K562 (cell line): ENCODE results near the gene CHCHD1. TPM values are rescaled to one million over a fixed set of nuclear protein-coding genes. Genes with fewer than 3 reads are reported as not detected.

Experiments used
- ERF ChIP-seq: fragments of 450-650 bp; formaldehyde crosslinking; IDR thresholded peaks from 2 replicates; pipeline ENCODE4 v1.4.0; 2020; ENCODE audit warnings: mild to moderate bottlenecking, mixed read lengths
- HDAC6 ChIP-seq: IDR thresholded peaks from 2 replicates; pipeline ENCODE4 v1.6.1; 2012; ENCODE audit warnings: low read depth, mild to moderate bottlenecking, control low read depth, inconsistent platforms, low read length, moderate library complexity
- HDAC8 ChIP-seq: fragments of 450-650 bp; IDR thresholded peaks from 2 replicates; pipeline ENCODE4 v1.6.1; 2016; ENCODE audit warnings: mild to moderate bottlenecking, missing genetic modification characterization, moderate library complexity, missing compliant biosample characterization
- L3MBTL2 ChIP-seq: fragments of 450-650 bp; IDR thresholded peaks from 2 replicates; pipeline ENCODE4 v1.6.1; 2016; ENCODE audit warnings: mild to moderate bottlenecking, moderate library complexity
- MTA1 ChIP-seq: fragments of 450-650 bp; IDR thresholded peaks from 2 replicates; pipeline ENCODE4 v1.6.1; 2017; ENCODE audit warnings: borderline replicate concordance
- NFIX ChIP-seq: fragments of 250-450 bp; sonication (Bioruptor Pico); IDR thresholded peaks from 2 replicates; pipeline ENCODE4 v1.4.0; 2020; ENCODE audit warnings: low read depth, mild to moderate bottlenecking, moderate library complexity
- NFXL1 ChIP-seq: fragments of 450-650 bp; formaldehyde crosslinking; IDR thresholded peaks from 2 replicates; pipeline ENCODE4 v1.4.0; 2021; ENCODE audit warnings: mild to moderate bottlenecking
- NR1H2 ChIP-seq: sonication (generic); formaldehyde crosslinking; IDR thresholded peaks from 2 replicates; pipeline ENCODE4 v1.4.0; 2020; ENCODE audit warnings: mild to moderate bottlenecking, missing genetic modification reagents
- NUFIP1 ChIP-seq: fragments of 450-650 bp; IDR thresholded peaks from 2 replicates; pipeline ENCODE4 v1.6.1; 2018; ENCODE audit not compliant: partially characterized antibody
- OTX1 ChIP-seq: fragments of 450-650 bp; formaldehyde crosslinking; IDR thresholded peaks from 2 replicates; pipeline ENCODE4 v1.4.0; 2022; ENCODE audit warnings: mild to moderate bottlenecking
- PATZ1 ChIP-seq: fragments of 250-450 bp; sonication (Bioruptor Pico); IDR thresholded peaks from 2 replicates; pipeline ENCODE4 v1.5.0; 2020; ENCODE audit warnings: mild to moderate bottlenecking, borderline replicate concordance
- PHB2 ChIP-seq: fragments of 450-650 bp; IDR thresholded peaks from 2 replicates; pipeline ENCODE4 v1.6.1; 2017; ENCODE audit warnings: low read depth
- SIN3A ChIP-seq, 2 experiments: fragments of 150-350 bp in 1 of 2; IDR thresholded peaks; 2 replicates each; pipeline ENCODE4 v1.6.1; 2011 to 2016; ENCODE audit warnings: borderline replicate concordance in 2 of 2, low read depth in 2 of 2, low read length in 2 of 2, mild to moderate bottlenecking in 2 of 2, moderate library complexity in 2 of 2; ENCODE audit not compliant: control insufficient read depth in 1 of 2
- SMAD1 ChIP-seq: fragments of 150-350 bp; IDR thresholded peaks from 2 replicates; pipeline ENCODE4 v1.6.1; 2014; ENCODE audit warnings: low read length, low read depth; ENCODE audit not compliant: partially characterized antibody
- SMAD2 ChIP-seq: fragments of 150-350 bp; IDR thresholded peaks from 2 replicates; pipeline ENCODE4 v1.6.1; 2014; ENCODE audit warnings: low read depth, mild to moderate bottlenecking, low read length
- TAL1 ChIP-seq: fragments of 450-650 bp; IDR thresholded peaks from 2 replicates; pipeline ENCODE4 v1.6.1; 2016; ENCODE audit warnings: mild to moderate bottlenecking
- TCF3 ChIP-seq: sonication (generic); formaldehyde crosslinking; IDR thresholded peaks from 2 replicates; pipeline ENCODE4 v1.4.0; 2020; ENCODE audit warnings: mild to moderate bottlenecking, missing genetic modification reagents
- TRIM24 ChIP-seq, 2 experiments: fragments of 450-650 bp; IDR thresholded peaks; 2 replicates each; pipeline ENCODE4 v1.6.1; 2016
- ZBED1 ChIP-seq: IDR thresholded peaks from 2 replicates; pipeline ENCODE4 v1.6.1; 2014
- ZNF239 ChIP-seq: fragments of 250-450 bp; sonication (Bioruptor Pico); IDR thresholded peaks from 2 replicates; pipeline ENCODE4 v1.4.0; 2020; ENCODE audit warnings: mild to moderate bottlenecking
- ZNF263 ChIP-seq: sonication (generic); formaldehyde crosslinking; IDR thresholded peaks from 2 replicates; pipeline ENCODE4 v1.8.0; 2022; ENCODE audit warnings: mild to moderate bottlenecking, missing genetic modification reagents, borderline replicate concordance
- ZNF395 ChIP-seq: fragments of 200-800 bp; sonication (Bioruptor generic); IDR thresholded peaks from 2 replicates; pipeline ENCODE4 v1.6.1; 2017; ENCODE audit warnings: missing genetic modification characterization, missing compliant biosample characterization
- ZNF639 ChIP-seq, 2 experiments: fragments of 200-800 bp in 1 of 2; sonication (Bioruptor generic) in 1 of 2; sonication (generic) in 1 of 2; formaldehyde crosslinking in 1 of 2; IDR thresholded peaks in 1 of 2; conservative IDR thresholded peaks in 1 of 2; 2 replicates each; pipeline versions ENCODE4 v1.5.0 to v1.6.1; 2016 to 2020; ENCODE audit warnings: missing compliant biosample characterization in 1 of 2, missing genetic modification characterization in 1 of 2, missing genetic modification reagents in 1 of 2
- ZNF740 ChIP-seq, 3 experiments: fragments of 200-800 bp in 1 of 3; sonication (Bioruptor generic) in 1 of 3; sonication (generic) in 1 of 3; formaldehyde crosslinking in 1 of 3; IDR thresholded peaks; 2 replicates each; pipeline versions ENCODE4 v1.6.1 to v1.8.0; 2016 to 2022; ENCODE audit warnings: mild to moderate bottlenecking in 2 of 3, missing compliant biosample characterization in 2 of 3, missing genetic modification characterization in 2 of 3, missing genetic modification reagents in 1 of 3
- polyA plus RNA-seq, 8 experiments: library from polyadenylated mRNA; depleted of rRNA in 4 of 8; stranded (reverse) in 5 of 8; unstranded in 3 of 8; fragments of >200 nt; fragmentation: Nextera tagmentation in 2 of 8; fragmentation: Illumina TruSeq in 1 of 8; extraction: Ambion mirVana in 2 of 8; extraction: Trizol in 1 of 8; gene quantifications; 2 replicates each; pipeline versions ENCODE4 v1.2.1 to v1.2.3, GENCODE V29; 2011 to 2014; ENCODE audit warnings: inconsistent platforms in 1 of 8, missing spikeins in 1 of 8
- total RNA-seq, 7 experiments: library from RNA; depleted of rRNA in 6 of 7; stranded (reverse); fragments of >200 nt in 6 of 7; fragmentation: Illumina TruSeq in 2 of 7; extraction: Trizol in 2 of 7; gene quantifications; 2 replicates each; pipeline versions ENCODE4 v1.2.1 to v1.2.3, GENCODE V29; 2011 to 2021; ENCODE audit warnings: low replicate concordance in 1 of 7

Gene CHCHD1
- total and polyA plus RNA-seq, 9 of the 15 experiments (the other 6 are each of a cell fraction or from before 2014, with no cell fraction given), result 52.9 to 126 (median 83.4) TPM

- no peak for TF ChIP-seq SMAD2
- no peak for TF ChIP-seq PHB2
- peak; percentile 94 for TF ChIP-seq ZNF239 (CRISPR knock-in tag)
- no peak for TF ChIP-seq ZNF263
- no peak for TF ChIP-seq ZBED1
- TF ChIP-seq ZNF740 (CRISPR knock-in tag; IDR thresholded peaks at IDR 0.05), result no peak
- TF ChIP-seq ZNF740 (tag; IDR thresholded peaks at IDR 0.05), result peak in 1 of 2 experiments; percentile 99; a peak in 2 of 4 replicates
- TF ChIP-seq NFXL1 (CRISPR knock-in tag), result peak; percentile 98
- peak; percentile 97 for TF ChIP-seq HDAC8 (tag)
- peak; percentile 100 for TF ChIP-seq ZNF395 (CRISPR knock-in tag)
- TF ChIP-seq NUFIP1, result peak; percentile 80
- peak; percentile 67 for TF ChIP-seq NFIX (CRISPR knock-in tag)
- 0 out of 2 replicates have a peak, but pooled peaks have one; percentile 9 for TF ChIP-seq MTA1
- TF ChIP-seq TRIM24 (IDR thresholded peaks at IDR 0.05), result no peak
- no peak for TF ChIP-seq TAL1
- no peak for TF ChIP-seq HDAC6
- no peak for TF ChIP-seq TCF3 (CRISPR knock-in tag)
- TF ChIP-seq NR1H2 (CRISPR knock-in tag), result no peak
- no peak for TF ChIP-seq SMAD1
- no peak for TF ChIP-seq L3MBTL2
- peak; percentile 94 for TF ChIP-seq PATZ1
- no peak for TF ChIP-seq SIN3A (IDR thresholded peaks at IDR 0.05; ENCODE audit: borderline replicate concordance in 2 of 2, control insufficient read depth in 1 of 2, low read depth in 2 of 2, low read length in 2 of 2)
- peak; percentile 97 for TF ChIP-seq OTX1
- peak in 1 of 2 experiments; percentile 98; a peak in 2 of 4 replicates for TF ChIP-seq ZNF639 (CRISPR knock-in tag; conservative IDR thresholded peaks at IDR 0.05 in 1 of 2, IDR thresholded peaks at IDR 0.05 in 1 of 2)
- TF ChIP-seq ERF (CRISPR knock-in tag), result peak; percentile 97
Measured at GRCh38 chr10:73743327-73743904, 38.4 kb upstream of the CHCHD1 start (continued).
